Upper lobe of left lung (tissue), 4 donors: ENCODE data around the gene URGCP.

Source experiments
- CTCF ChIP-seq, 6 experiments: fragments of 450-650 bp in 4 of 6; fragments of 200-600 bp in 2 of 6; sonication (generic) in 2 of 6; IDR thresholded peaks; one replicate each; pipeline ENCODE4 v1.5.1; 2016 to 2019; ENCODE audit warnings: antibody characterized with exemption in 6 of 6
- POLR2A ChIP-seq, 4 donors: fragments of 450-650 bp; IDR thresholded peaks; one replicate each; pipeline ENCODE4 v1.5.1; 2016 to 2017; ENCODE audit warnings: antibody characterized with exemption in 4 of 4, mild to moderate bottlenecking in 2 of 4
- POLR2AphosphoS5 ChIP-seq, 2 donors: sonication (generic); formaldehyde crosslinking; IDR thresholded peaks; one replicate each; pipeline ENCODE4 v1.5.1; 2017; ENCODE audit warnings: antibody characterized with exemption in 2 of 2

- TF ChIP-seq CTCF (IDR thresholded peaks at IDR 0.05) (no peak), POLR2AphosphoS5 (IDR thresholded peaks at IDR 0.05) (no peak), POLR2A (IDR thresholded peaks at IDR 0.05) (no peak)
Measured at GRCh38 chr7:43878867-43879266, 27.5 kb downstream of the URGCP start.
